Upper lobe of left lung (tissue), 6 donors: ENCODE data around the gene SUPT5H. TPM values are rescaled to one million over a fixed set of nuclear protein-coding genes. Genes with fewer than 3 reads are reported as not detected.

ENCODE experiments used
- ATAC-seq, 2 donors: fragments of 200-7000 bp; cut with Tn5 transposase; one replicate each; pipeline ENCODE4 v1.9.1; 2022; ENCODE audit warnings: mild to moderate bottlenecking in 2 of 2, moderate library complexity in 2 of 2; ENCODE audit not compliant: low FRiP score in 2 of 2
- DNase-seq, 2 donors: peaks; one replicate each; pipeline ENCODE4 v3.0.0-alpha.2; 2019 to 2020
- H3K27ac ChIP-seq, 4 donors: fragments of 200-600 bp; sonication (generic); one replicate each; pipeline ENCODE4 v1.5.1; 2016 to 2019
- H3K27me3 ChIP-seq, 4 donors: fragments of 200-600 bp; sonication (generic); one replicate each; pipeline ENCODE4 v1.5.1; 2017 to 2019
- H3K36me3 ChIP-seq, 4 donors: fragments of 200-600 bp; sonication (generic); one replicate each; pipeline ENCODE4 v1.5.1; 2016 to 2019
- H3K4me1 ChIP-seq, 4 donors: fragments of 200-600 bp; sonication (generic); one replicate each; pipeline ENCODE4 v1.5.1; 2018 to 2019
- H3K4me3 ChIP-seq, 4 donors: fragments of 200-600 bp; sonication (generic); one replicate each; pipeline ENCODE4 v1.5.1; 2017 to 2019; ENCODE audit warnings: mild to moderate bottlenecking in 2 of 4, moderate library complexity in 1 of 4
- H3K9me3 ChIP-seq, 4 donors: fragments of 200-600 bp; sonication (generic); one replicate each; pipeline ENCODE4 v1.5.1; 2018 to 2019
- CTCF ChIP-seq, 6 experiments: fragments of 450-650 bp in 4 of 6; fragments of 200-600 bp in 2 of 6; sonication (generic) in 2 of 6; IDR thresholded peaks; one replicate each; pipeline ENCODE4 v1.5.1; 2016 to 2019; ENCODE audit warnings: antibody characterized with exemption in 6 of 6
- EP300 ChIP-seq, 4 donors: sonication (generic); formaldehyde crosslinking; IDR thresholded peaks; one replicate each; pipeline ENCODE4 v1.5.1; 2017; ENCODE audit warnings: antibody characterized with exemption in 4 of 4, control low read depth in 2 of 4
- POLR2A ChIP-seq, 4 donors: fragments of 450-650 bp; IDR thresholded peaks; one replicate each; pipeline ENCODE4 v1.5.1; 2016 to 2017; ENCODE audit warnings: antibody characterized with exemption in 4 of 4, mild to moderate bottlenecking in 2 of 4
- POLR2AphosphoS5 ChIP-seq, 2 donors: sonication (generic); formaldehyde crosslinking; IDR thresholded peaks; one replicate each; pipeline ENCODE4 v1.5.1; 2017; ENCODE audit warnings: antibody characterized with exemption in 2 of 2
- WGBS, 2 donors: methylation state at CpG; one replicate each; pipeline ENCODE4 v1.1.5; 2017 to 2018; 5-methylcytosine and 5-hydroxymethylcytosine counted together
- total RNA-seq, 6 donors: library from RNA; depleted of rRNA in 4 of 6; stranded (reverse); fragments of >200 nt in 4 of 6; gene quantifications; one replicate each; pipeline versions ENCODE4 v1.1.0 to v1.2.1, GENCODE V29; 2016 to 2021
- donor health status: DM: no; HTN: no; CAD: no; lungs with moderate emphysema.
- donor health status: DM: no; HTN: yes; CAD: no; lungs with severe emphysema.

The SUPT5H gene
- total RNA-seq, 6 donors from 2014 or later, result 94.9 to 183 (median 111) TPM

- ATAC-seq, result peak; percentile 63 to 85
- H3K27ac ChIP-seq, result peak within 1 kb of the TSS; percentile 99 to 100 (median 100)
- no peaks in the 10 kb centered on the region for H3K27me3 ChIP-seq
- peaks cover 21 to 59% (median 39%) of the 10 kb centered on the region in 4 donors for H3K4me1 ChIP-seq
- DNase-seq, result peak; percentile 98
- WGBS, 2 donors, result 0 to 2% methylated on average over 7 to 29 of the region's 60 CpGs
- peak within 1 kb of the TSS; percentile 68 to 80 (median 75) for H3K4me3 ChIP-seq
- H3K36me3 ChIP-seq, result peaks cover 11 to 35% (median 16%) of the 10 kb centered on the region in 4 donors
- H3K9me3 ChIP-seq, result no peaks in the 10 kb centered on the region
- TF ChIP-seq POLR2AphosphoS5 (IDR thresholded peaks at IDR 0.05) (peak; percentile 89 to 99), POLR2A (IDR thresholded peaks at IDR 0.05) (peak; percentile 61 to 100 (median 88)), EP300 (IDR thresholded peaks at IDR 0.05) (peak in 1 of 4 donors; percentile 57), CTCF (IDR thresholded peaks at IDR 0.05) (peak; percentile 79 to 94 (median 91))
Observed at GRCh38 chr19:39412100-39412866, 33.1 kb upstream of the SUPT5H start, which contains the start of gene PLEKHG2. TSS of gene PLEKHG2 (plus strand) at chr19:39412669. CDS start at chr19:39414087, 1,418 bp downstream.

- WGBS, 2 donors, result 0 to 2% methylated on average over 13 to 19 of the region's 24 CpGs
- peaks cover 8 to 35% (median 15%) of the 10 kb centered on the region in 4 donors for H3K36me3 ChIP-seq
- ATAC-seq (no peak), DNase-seq (peak in 1 of 2 donors; percentile 38)
- no peaks in the 10 kb centered on the region for H3K27me3 ChIP-seq
- no peaks in the 10 kb centered on the region for H3K9me3 ChIP-seq
- H3K4me3 ChIP-seq, result peak overlapping the region; percentile 68 to 80 (median 75)
- peak overlapping the region; percentile 99 to 100 (median 100) for H3K27ac ChIP-seq
- TF ChIP-seq POLR2AphosphoS5 (IDR thresholded peaks at IDR 0.05), result no peak
- peak in 1 of 6 experiments; percentile 10 for TF ChIP-seq CTCF (IDR thresholded peaks at IDR 0.05)
- peaks cover 21 to 65% (median 39%) of the 10 kb centered on the region in 4 donors for H3K4me1 ChIP-seq
Observed at GRCh38 chr19:39412867-39413271, 32.5 kb upstream of the SUPT5H start.

GRCh38 chr19:39413272-39413910 is 32.0 kb upstream of the SUPT5H start:
- peak overlapping the region; percentile 99 to 100 (median 100) for H3K27ac ChIP-seq
- ATAC-seq, result peak in 1 of 2 donors; percentile 0
- DNase-seq, result peak; percentile 37 to 93

GRCh38 chr19:39413911-39414608 is 31.3 kb upstream of the SUPT5H start:
- H3K9me3 ChIP-seq, result no peaks in the 10 kb centered on the region
- peaks cover 21 to 65% (median 39%) of the 10 kb centered on the region in 4 donors for H3K4me1 ChIP-seq
- H3K27ac ChIP-seq, result peak overlapping the region; percentile 99 to 100 (median 100)
- ATAC-seq (no peak), DNase-seq (peak; percentile 31 to 83)
- TF ChIP-seq POLR2AphosphoS5 (IDR thresholded peaks at IDR 0.05), result peak in 1 of 2 donors; percentile 60
- peak in 1 of 6 experiments; percentile 13 for TF ChIP-seq CTCF (IDR thresholded peaks at IDR 0.05)
- TF ChIP-seq POLR2A (IDR thresholded peaks at IDR 0.05), result peak in 1 of 4 donors; percentile 10
- no peak for TF ChIP-seq EP300 (IDR thresholded peaks at IDR 0.05)
- peaks cover 0 to 33% (median 12%) of the 10 kb centered on the region in 4 donors for H3K36me3 ChIP-seq
- peak overlapping the region; percentile 68 to 80 (median 75) for H3K4me3 ChIP-seq
- WGBS, 2 donors, result 44 to 50% methylated on average over 17 to 18 of the region's 18 CpGs
- no peaks in the 10 kb centered on the region for H3K27me3 ChIP-seq

More at GRCh38 chr19:39413272-39413910, 32.0 kb upstream of the SUPT5H start:
- Histone ChIP-seq H3K27me3 (no peaks in the 10 kb centered on the region), H3K4me3 (peak overlapping the region; percentile 68 to 80 (median 75)), H3K9me3 (no peaks in the 10 kb centered on the region), H3K4me1 (peaks cover 21 to 65% (median 39%) of the 10 kb centered on the region in 4 donors), H3K36me3 (peaks cover 3 to 34% (median 11%) of the 10 kb centered on the region in 4 donors)
- WGBS, 2 donors, result 1 to 9% methylated on average over 10 to 16 of the region's 54 CpGs
- peak; percentile 11 to 20 for TF ChIP-seq POLR2AphosphoS5 (IDR thresholded peaks at IDR 0.05)
- TF ChIP-seq EP300 (IDR thresholded peaks at IDR 0.05), result no peak
